ENCODE measurements around the gene PBX3. TPM values are rescaled to one million over a fixed set of nuclear protein-coding genes. Genes with fewer than 3 reads are reported as not detected.

The PBX3 gene
- total and polyA plus RNA-seq, 4 donors: 7.3 to 18.9 (median 11.1) TPM

- no peak overlapping the region for H3K4me3 ChIP-seq (ENCODE audit: low read depth in 1 of 3, low read length in 3 of 3)
- 92% methylated on average over 3 of the region's 3 CpGs for WGBS
- DNase-seq (ENCODE audit: low spot score): no peak
- H3K27me3 ChIP-seq (ENCODE audit: control insufficient read depth in 4 of 4, insufficient read depth in 4 of 4, low read length in 3 of 4): no peaks in the 10 kb centered on the region
- no peak overlapping the region for H3K27ac ChIP-seq (ENCODE audit: low read depth in 1 of 2, low read length in 2 of 2)
- no peak overlapping the region for H3K9ac ChIP-seq (ENCODE audit: low read depth in 1 of 2, low read length in 2 of 2)
- no peaks in the 10 kb centered on the region for H3K9me3 ChIP-seq (ENCODE audit: control insufficient read depth in 4 of 4, low read length in 3 of 4)
- H3K36me3 ChIP-seq (ENCODE audit: control insufficient read depth in 4 of 4, insufficient read depth in 3 of 4, low read depth in 1 of 4, low read length in 3 of 4): no peaks in the 10 kb centered on the region
- H3K4me1 ChIP-seq (ENCODE audit: control insufficient read depth in 4 of 4, insufficient read depth in 4 of 4, low read length in 3 of 4): peaks cover 0 to 10% (median 4%) of the 10 kb centered on the region in 4 donors
- TF ChIP-seq NR2F2 (IDR thresholded peaks at IDR 0.05): no peak
- TF ChIP-seq CTCF (IDR thresholded peaks at IDR 0.05; ENCODE audit: low read depth, low read length, missing input control): no peak
- TF ChIP-seq RAD21 (IDR thresholded peaks at IDR 0.05): no peak
- TF ChIP-seq, protein P1, sequence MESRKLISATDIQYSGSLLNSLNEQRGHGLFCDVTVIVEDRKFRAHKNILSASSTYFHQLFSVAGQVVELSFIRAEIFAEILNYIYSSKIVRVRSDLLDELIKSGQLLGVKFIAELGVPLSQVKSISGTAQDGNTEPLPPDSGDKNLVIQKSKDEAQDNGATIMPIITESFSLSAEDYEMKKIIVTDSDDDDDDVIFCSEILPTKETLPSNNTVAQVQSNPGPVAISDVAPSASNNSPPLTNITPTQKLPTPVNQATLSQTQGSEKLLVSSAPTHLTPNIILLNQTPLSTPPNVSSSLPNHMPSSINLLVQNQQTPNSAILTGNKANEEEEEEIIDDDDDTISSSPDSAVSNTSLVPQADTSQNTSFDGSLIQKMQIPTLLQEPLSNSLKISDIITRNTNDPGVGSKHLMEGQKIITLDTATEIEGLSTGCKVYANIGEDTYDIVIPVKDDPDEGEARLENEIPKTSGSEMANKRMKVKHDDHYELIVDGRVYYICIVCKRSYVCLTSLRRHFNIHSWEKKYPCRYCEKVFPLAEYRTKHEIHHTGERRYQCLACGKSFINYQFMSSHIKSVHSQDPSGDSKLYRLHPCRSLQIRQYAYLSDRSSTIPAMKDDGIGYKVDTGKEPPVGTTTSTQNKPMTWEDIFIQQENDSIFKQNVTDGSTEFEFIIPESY (IDR thresholded peaks at IDR 0.05): no peak
- TF ChIP-seq YY1 (IDR thresholded peaks at IDR 0.05): no peak
- no peak for TF ChIP-seq EGR1 (IDR thresholded peaks at IDR 0.05; ENCODE audit: low read depth in 2 of 2)
- TF ChIP-seq MAX (IDR thresholded peaks at IDR 0.05): no peak
- no peak for TF ChIP-seq FOXA2 (IDR thresholded peaks at IDR 0.05)
- no peak for TF ChIP-seq GABPA (IDR thresholded peaks at IDR 0.05 in 1 of 2, conservative IDR thresholded peaks at IDR 0.05 in 1 of 2)
- TF ChIP-seq HNF4A (conservative IDR thresholded peaks at IDR 0.05): no peak
- TF ChIP-seq REST (IDR thresholded peaks at IDR 0.05): no peak
- no peak for TF ChIP-seq RXRA (IDR thresholded peaks at IDR 0.05)
- TF ChIP-seq JUND (IDR thresholded peaks at IDR 0.05): no peak
- no peak for TF ChIP-seq FOXA1 (IDR thresholded peaks at IDR 0.05)
- no peak for TF ChIP-seq TAF1 (conservative IDR thresholded peaks at IDR 0.05)
- no peak for TF ChIP-seq HNF4G (IDR thresholded peaks at IDR 0.05)
- TF ChIP-seq SP1 (IDR thresholded peaks at IDR 0.05): no peak
These were observed 4.5 kb upstream of the PBX3 start for GRCh38 chr9:125742657-125743056.
